ENCODE measurements around the gene MCAT. TPM values are rescaled to one million over a fixed set of nuclear protein-coding genes. Genes with fewer than 3 reads are reported as not detected.

The MCAT gene
- total RNA-seq, 1 experiment from 2014 or later, result 16.3 TPM

GRCh38 chr22:43127166-43127908 lies 15.9 kb downstream of the MCAT start:
- POLR2A ChIA-PET, result interaction anchor here (0.6 kb wide), 1 partner anchor 683 kb away, joined by 3 read pairs; no protein-coding TSS in a partner anchor
- in situ Hi-C loops (cut with HindIII; ENCODE audit: low pct_unique_long_range_greater_than_20kb, low sequenced_read_pairs) (no loop called here), intact Hi-C loops (cut with micrococcal nuclease; ENCODE audit: unreplicated experiment) (no loop called here)
- DNase-seq (ENCODE audit: low read depth, low spot score) (no peak), ATAC-seq (no peak)
- no peak overlapping the region for H3K4me3 ChIP-seq (ENCODE audit: low read depth in 2 of 2, low read length in 2 of 2)
- no TSS peak for BruUV-seq (replicated peaks)
- no peak overlapping the region for H3K27ac ChIP-seq (ENCODE audit: low read length)
- CTCF ChIA-PET, result no interaction called here
- H3K9me3 ChIP-seq (ENCODE audit: control insufficient read depth, insufficient read depth, low read depth, low read length), result no peaks in the 10 kb centered on the region
- TF ChIP-seq REST (IDR thresholded peaks at IDR 0.05; ENCODE audit: insufficient read depth in 1 of 2, low read depth in 2 of 2, low read length in 1 of 2), result no peak
- no peak for TF ChIP-seq TCF7L2 (IDR thresholded peaks at IDR 0.05; ENCODE audit: low read depth, low read length)
- no peak for TF ChIP-seq POLR2AphosphoS5 (IDR thresholded peaks at IDR 0.05; ENCODE audit: low read depth, low read length)
- no peak for TF ChIP-seq CTCF (IDR thresholded peaks at IDR 0.05)
- TF ChIP-seq SIN3A (IDR thresholded peaks at IDR 0.05; ENCODE audit: borderline replicate concordance, insufficient read depth, low read depth, low read length), result no peak
- H3K4me1 ChIP-seq (ENCODE audit: control insufficient read depth, insufficient read depth, low read length), result peaks cover 4% of the 10 kb centered on the region
- H3K36me3 ChIP-seq (ENCODE audit: control insufficient read depth, insufficient read depth, low read length), result no peaks in the 10 kb centered on the region; the same call in 1 of the 2 replicates
- H3K27me3 ChIP-seq (ENCODE audit: control insufficient read depth, insufficient read depth, low read length), result no peaks in the 10 kb centered on the region

- BruUV-seq (replicated peaks), result no TSS peak
- peaks cover 4% of the 10 kb centered on the region for H3K4me1 ChIP-seq (ENCODE audit: control insufficient read depth, insufficient read depth, low read length)
- in situ Hi-C loops (cut with HindIII; ENCODE audit: low pct_unique_long_range_greater_than_20kb, low sequenced_read_pairs), result no loop called here
- DNase-seq (ENCODE audit: low read depth, low spot score) (no peak), ATAC-seq (peak; percentile 91)
- no peak overlapping the region for H3K4me3 ChIP-seq (ENCODE audit: low read depth in 2 of 2, low read length in 2 of 2)
- no peaks in the 10 kb centered on the region for H3K9me3 ChIP-seq (ENCODE audit: control insufficient read depth, insufficient read depth, low read depth, low read length)
- H3K27ac ChIP-seq (ENCODE audit: low read length), result 0 out of 2 replicates have a peak overlapping the region, but pooled peaks have one; percentile 34
- H3K36me3 ChIP-seq (ENCODE audit: control insufficient read depth, insufficient read depth, low read length), result no peaks in the 10 kb centered on the region; the same call in 1 of the 2 replicates
- TF ChIP-seq SIN3A (IDR thresholded peaks at IDR 0.05; ENCODE audit: borderline replicate concordance, insufficient read depth, low read depth, low read length), result no peak
- no peak for TF ChIP-seq POLR2AphosphoS5 (IDR thresholded peaks at IDR 0.05; ENCODE audit: low read depth, low read length)
- TF ChIP-seq TCF7L2 (IDR thresholded peaks at IDR 0.05; ENCODE audit: low read depth, low read length), result no peak
- intact Hi-C loops (cut with micrococcal nuclease; ENCODE audit: unreplicated experiment), result no loop called here
- ChIA-PET POLR2A (interaction anchor here (0.6 kb wide), 1 partner anchor 682 kb away, joined by 3 read pairs; no protein-coding TSS in a partner anchor), CTCF (interaction anchor here (0.7 kb wide), 1 partner anchor 38 kb away, joined by 6 read pairs; no protein-coding TSS in a partner anchor)
- no peaks in the 10 kb centered on the region for H3K27me3 ChIP-seq (ENCODE audit: control insufficient read depth, insufficient read depth, low read length)
Measured at GRCh38 chr22:43126501-43127165, 16.6 kb downstream of the MCAT start.
